ENCODE data around the gene SLC4A5.

SLC4A5 gene, protein sequence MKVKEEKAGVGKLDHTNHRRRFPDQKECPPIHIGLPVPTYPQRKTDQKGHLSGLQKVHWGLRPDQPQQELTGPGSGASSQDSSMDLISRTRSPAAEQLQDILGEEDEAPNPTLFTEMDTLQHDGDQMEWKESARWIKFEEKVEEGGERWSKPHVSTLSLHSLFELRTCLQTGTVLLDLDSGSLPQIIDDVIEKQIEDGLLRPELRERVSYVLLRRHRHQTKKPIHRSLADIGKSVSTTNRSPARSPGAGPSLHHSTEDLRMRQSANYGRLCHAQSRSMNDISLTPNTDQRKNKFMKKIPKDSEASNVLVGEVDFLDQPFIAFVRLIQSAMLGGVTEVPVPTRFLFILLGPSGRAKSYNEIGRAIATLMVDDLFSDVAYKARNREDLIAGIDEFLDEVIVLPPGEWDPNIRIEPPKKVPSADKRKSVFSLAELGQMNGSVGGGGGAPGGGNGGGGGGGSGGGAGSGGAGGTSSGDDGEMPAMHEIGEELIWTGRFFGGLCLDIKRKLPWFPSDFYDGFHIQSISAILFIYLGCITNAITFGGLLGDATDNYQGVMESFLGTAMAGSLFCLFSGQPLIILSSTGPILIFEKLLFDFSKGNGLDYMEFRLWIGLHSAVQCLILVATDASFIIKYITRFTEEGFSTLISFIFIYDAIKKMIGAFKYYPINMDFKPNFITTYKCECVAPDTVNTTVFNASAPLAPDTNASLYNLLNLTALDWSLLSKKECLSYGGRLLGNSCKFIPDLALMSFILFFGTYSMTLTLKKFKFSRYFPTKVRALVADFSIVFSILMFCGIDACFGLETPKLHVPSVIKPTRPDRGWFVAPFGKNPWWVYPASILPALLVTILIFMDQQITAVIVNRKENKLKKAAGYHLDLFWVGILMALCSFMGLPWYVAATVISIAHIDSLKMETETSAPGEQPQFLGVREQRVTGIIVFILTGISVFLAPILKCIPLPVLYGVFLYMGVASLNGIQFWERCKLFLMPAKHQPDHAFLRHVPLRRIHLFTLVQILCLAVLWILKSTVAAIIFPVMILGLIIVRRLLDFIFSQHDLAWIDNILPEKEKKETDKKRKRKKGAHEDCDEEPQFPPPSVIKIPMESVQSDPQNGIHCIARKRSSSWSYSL

DNA sequence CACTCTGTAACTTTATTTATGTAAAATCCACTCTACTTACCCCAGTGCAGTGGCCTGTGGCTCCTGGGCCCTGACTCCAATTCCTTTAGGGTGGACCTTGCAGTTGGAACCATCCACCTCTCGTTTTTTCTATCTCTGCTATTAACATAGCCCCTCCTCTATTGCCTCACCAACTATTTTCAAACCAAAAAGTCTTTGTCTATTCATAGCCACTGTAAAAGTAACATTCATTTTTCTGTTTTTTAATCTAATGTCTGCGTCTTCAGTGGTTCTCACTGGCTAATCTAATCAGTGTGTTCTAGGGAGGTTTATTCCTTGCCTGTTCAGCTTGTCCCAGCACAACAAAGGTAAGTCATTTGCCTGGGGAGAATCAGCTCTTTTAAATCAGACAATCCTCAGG is at the start of gene SLC4A5:
Gene SLC4A5 (minus strand): TSS at position 101 of the 400 bp plus-strand sequence. CDS start 28,393 bp downstream, outside the sequence.
- H3K27ac ChIP-seq = no peak within 1 kb of the TSS
- no peak for DNase-seq (ENCODE audit: low read depth, low spot score)

DNA sequence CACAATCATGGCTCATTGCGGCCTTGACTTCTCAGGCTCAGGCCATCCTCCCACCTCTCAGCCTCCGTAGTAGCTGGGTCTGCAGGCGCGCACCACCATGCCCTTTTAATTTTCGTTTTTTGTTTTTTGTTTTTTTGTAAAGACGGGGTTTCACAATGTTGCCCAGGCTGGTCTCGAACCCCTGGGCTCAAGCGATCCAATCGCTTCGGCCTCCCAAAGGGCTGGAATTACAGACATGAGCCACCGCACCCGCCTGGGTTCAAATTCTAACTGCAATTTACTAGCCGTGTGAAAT is 49.2 kb upstream of the SLC4A5 start:
- DNase-seq (ENCODE audit: low read depth, low spot score) = no peak
- no peak overlapping the region for H3K27ac ChIP-seq

DNA sequence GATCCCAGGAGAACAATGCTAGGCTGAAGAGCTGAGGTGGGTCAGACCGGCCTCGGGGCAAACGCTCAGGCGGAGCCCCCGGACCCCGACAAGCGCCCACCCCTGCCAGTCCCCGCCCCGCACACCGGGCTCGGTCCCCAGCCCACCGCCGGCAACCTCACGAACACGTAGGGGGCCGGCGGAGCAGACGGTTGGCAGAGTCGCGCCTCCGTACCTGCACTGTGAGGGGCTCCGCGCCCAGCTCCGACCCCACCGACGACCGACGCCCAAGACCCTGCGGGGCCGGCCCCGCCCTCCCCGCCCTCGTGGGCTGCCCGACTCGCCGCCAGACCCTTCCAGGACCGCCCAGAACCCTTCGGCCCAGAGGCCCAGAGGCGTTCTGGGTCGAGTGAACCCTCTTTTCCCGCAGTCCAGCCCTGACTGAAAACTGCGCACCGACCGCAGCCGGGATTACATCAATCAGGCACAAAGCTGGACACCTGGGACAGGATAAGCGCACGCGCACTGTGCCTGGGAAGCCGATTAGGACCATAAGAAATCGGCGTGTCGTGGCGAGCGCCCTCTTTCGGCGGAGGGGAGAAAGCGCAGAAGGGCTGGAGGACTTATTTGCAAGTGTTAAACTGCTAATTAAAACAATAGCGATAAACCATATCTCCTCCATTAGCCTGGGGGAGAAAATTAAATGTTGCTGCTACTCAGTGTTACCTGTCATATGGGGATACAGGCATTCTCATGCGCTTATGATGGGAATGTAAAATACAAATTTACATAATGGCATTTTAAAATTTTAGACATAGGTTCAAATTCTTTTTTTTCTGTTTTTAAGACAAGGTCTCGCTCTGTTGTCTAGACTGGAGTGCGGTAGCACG is 48.6 kb upstream of the SLC4A5 start:
- H3K27ac ChIP-seq = peak overlapping the region; percentile 64

DNA sequence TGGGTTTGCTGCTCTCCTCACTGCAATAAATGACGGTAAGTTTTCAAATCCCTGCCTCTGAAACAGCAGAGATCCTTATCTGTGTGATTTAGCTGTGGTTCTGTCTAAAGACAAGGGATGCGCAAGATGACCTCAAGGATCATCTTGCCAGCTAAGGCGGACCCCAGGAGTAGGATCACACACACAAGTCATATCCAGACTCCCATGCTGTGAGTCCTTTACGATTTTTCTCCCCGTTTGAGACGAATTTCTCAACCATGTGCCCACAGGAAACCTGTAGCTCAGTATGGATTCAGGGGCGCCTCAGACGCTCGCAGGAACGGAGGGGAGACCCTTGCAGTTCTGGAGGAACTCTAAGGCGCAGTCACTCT is 48.0 kb upstream of the SLC4A5 start:
- peak overlapping the region; percentile 64 for H3K27ac ChIP-seq
- no peak for DNase-seq (ENCODE audit: low read depth, low spot score)

More for the DNA sequence above, 48.6 kb upstream of the SLC4A5 start:
- no peak for DNase-seq (ENCODE audit: low read depth, low spot score)

DNA sequence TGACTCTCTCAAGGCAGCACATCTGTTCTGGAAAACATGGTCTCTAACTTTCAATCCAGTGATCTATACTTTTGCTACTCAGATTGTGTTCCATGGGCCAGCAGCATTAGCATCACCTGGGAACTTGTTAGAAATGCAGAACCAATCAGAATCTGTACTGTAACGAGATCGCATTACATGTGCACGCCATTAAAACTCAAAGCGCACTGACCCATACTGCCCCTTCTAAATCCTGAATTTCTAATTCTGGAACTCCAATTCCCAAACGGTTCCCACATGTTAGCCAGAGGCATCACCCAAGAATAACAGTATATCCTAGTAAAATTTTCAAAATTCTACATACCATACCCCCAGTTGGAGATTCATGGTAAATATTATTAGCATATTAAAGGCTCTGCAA is 47.4 kb upstream of the SLC4A5 start:
- no peak for DNase-seq (ENCODE audit: low read depth, low spot score)
- no peak overlapping the region for H3K27ac ChIP-seq

DNA sequence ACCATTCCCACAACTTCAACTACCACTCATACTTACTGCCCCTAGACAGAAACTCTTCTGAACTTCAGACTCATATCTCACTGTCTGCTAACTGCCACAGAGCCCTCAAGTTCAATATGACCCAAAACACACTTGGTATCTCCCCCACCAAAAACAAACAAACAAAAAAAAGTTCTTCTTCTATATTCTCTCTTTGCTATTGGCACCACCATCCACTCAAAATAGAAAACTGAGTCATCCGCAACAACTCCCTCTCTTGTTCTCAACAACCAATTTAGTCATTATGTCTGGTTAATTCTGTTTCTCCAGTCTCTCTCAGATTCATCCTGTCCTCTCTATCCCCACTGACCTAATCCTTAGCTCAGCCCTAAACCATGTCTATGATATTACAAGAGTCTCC is 44.1 kb upstream of the SLC4A5 start:
- DNase-seq (ENCODE audit: low read depth, low spot score) = no peak
- H3K27ac ChIP-seq = no peak overlapping the region

DNA sequence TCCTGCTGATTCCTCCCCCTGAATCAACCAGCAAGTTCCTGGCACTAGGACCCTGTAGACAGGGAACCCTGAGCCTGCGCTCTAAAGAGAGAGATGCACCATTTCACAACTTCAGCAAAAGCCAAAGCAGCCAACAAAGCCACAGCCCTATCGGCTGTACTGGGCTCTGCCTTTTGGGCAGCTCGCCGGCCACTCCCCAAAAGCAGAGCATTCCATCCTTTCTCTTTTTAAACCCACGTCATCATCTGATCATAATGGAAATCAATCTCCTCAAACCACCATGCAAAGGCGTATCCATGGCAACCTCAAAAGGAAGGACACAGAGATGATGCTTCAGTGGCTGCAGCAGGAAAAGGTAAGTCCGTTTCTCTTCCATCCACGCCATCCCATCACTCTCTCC is 42.2 kb upstream of the SLC4A5 start:
- no peak for DNase-seq (ENCODE audit: low read depth, low spot score)
- no peak overlapping the region for H3K27ac ChIP-seq

DNA sequence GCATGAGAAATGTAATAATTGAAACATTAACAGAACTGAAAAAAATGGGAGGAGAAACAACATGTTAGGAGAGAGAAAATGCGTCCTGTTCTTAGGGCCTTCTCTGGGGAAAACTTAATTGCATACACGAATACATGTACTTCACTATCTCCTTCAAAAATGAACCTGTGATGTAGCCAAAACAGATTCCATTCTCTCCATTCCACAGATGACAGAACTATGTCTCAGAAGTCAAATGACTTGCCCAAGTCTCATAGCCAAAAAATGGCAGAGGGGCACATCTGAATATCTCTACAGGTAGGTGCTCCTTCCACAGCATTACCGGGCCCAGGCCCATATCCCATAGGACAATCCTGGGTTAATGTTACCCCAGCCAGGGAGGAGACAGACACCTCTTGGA is 40.8 kb upstream of the SLC4A5 start:
- no peak for DNase-seq (ENCODE audit: low read depth, low spot score)
- peak overlapping the region; percentile 63 for H3K27ac ChIP-seq

DNA sequence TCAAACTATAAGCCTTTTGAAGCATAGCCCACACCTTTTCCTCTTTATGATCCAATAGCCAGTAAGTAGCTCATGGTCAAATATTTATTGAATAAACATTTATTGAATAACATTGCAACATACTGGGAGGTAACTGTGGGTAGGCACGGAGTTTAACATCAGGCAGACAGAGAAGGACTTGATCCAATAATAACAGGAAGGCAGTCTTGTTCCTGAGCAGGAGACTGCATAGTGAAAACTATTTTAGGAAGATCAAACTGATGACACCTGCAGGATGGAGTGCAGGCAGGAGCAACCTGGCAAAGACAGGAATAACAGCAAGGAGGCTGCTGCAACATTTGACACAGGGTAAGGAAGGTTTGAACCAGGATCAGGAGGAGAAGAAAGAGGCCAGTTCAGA is 40.0 kb upstream of the SLC4A5 start:
- H3K27ac ChIP-seq = peak overlapping the region; percentile 63
- no peak for DNase-seq (ENCODE audit: low read depth, low spot score)

DNA sequence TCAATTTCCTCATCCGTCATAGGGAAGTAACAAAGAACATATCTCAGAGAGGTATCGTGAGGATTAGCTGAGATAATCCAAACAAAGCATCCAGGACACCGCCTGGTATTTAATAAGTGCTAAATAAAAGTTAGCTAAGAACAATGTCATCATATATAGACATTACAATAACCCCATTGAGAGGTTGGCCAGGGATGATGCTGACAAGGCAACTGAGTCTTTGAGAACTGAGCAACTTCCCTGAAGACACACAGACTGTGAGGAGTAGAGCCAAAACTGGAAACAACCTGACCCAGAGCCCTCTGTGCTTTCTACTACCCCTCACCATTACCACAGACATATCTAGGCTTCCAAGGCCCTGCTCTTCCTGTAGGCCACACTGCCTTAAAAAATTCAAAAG is 38.5 kb upstream of the SLC4A5 start:
- DNase-seq (ENCODE audit: low read depth, low spot score) = no peak
- H3K27ac ChIP-seq = no peak overlapping the region

DNA sequence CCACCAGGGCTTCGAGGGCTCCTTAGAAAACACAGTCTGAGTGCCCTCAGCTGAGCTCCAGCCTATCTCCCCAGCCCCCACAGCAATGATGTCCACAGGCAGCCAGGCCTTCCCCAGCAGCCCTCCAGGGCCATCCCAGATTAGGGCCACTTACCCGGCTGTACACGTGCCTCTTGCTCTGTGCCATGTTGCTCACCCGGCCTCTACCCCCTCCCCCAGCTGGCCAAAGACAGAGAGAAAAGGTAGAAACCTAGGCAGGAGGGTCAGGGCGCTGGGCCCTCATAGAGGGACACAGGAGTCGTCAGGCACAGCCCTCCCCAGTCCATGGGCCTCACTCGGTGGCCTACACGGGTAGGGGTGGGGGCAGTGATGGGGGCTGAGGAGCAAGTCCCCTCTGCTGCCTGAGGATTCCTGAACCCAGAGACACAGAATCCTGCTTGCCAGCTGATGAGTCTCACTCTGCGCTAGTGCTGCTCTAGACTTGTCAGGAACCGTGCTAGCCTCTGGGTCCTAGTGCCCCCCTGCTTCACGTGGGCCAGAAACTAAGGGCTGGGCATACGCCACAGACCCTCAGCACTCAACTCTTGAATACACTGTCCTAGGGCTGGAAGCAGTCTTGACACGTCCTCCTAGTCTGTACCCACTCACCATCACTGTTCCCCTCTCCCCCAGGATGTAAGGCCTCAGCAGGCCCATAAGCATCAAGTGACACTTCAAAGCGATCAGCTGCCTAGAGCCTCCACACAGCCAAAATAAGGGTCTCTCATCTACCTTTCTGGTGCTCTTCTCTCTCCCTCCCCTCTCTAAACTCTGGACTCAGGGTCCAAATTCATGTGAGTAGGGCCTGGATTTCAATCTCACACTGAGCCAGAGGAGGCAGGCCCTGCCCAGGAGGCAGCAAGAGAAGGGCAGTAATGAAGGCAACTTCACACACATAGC is 36.9 kb upstream of the SLC4A5 start, which contains the start of gene DCTN1:
Gene DCTN1 (minus strand): TSS at position 461 of the 939 bp plus-strand sequence. CDS start 274 bp downstream, at position 187.
- no peak within 1 kb of the TSS for H3K27ac ChIP-seq
- no peak for DNase-seq (ENCODE audit: low read depth, low spot score)

DNA sequence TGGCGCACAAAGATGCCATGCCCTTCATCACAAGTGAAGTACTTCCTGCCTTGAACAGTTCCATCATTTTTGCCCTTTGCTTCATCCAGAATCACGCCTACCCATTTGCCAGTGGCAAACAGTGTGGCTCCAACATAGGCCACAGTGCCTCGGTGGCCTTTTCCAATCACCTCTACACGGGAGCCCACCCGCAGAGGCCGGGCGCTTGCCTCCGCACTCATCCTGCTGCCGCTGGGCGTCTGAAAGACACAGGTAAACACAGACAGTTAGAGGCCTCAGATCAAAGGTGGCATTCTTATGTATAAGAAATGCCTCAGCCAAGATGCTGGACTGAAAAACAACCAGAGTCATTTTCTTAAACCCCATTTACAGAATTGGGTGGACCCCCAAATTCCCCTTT is 34.8 kb upstream of the SLC4A5 start:
- H3K27ac ChIP-seq = no peak overlapping the region
- DNase-seq (ENCODE audit: low read depth, low spot score) = no peak

DNA sequence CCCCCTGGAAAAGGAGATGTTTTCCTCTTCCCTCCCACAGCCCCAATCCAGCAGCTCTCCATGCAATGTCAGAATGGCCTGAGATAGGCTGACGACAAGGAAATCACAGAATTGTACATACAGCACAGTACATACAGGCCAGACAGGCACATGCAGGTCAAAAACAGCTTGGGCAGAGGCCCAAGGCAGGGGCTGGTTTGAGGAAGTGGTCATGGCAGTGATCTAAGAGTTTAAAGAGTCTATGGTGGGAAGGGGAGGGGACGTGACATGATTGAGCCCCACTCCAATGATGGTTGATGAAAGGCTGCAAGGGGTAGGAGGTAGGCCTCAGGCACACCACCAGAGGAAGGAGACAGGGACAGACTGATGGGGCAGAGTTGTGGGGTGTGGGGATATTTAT is 32.6 kb upstream of the SLC4A5 start:
- no peak overlapping the region for H3K27ac ChIP-seq
- DNase-seq (ENCODE audit: low read depth, low spot score) = no peak

DNA sequence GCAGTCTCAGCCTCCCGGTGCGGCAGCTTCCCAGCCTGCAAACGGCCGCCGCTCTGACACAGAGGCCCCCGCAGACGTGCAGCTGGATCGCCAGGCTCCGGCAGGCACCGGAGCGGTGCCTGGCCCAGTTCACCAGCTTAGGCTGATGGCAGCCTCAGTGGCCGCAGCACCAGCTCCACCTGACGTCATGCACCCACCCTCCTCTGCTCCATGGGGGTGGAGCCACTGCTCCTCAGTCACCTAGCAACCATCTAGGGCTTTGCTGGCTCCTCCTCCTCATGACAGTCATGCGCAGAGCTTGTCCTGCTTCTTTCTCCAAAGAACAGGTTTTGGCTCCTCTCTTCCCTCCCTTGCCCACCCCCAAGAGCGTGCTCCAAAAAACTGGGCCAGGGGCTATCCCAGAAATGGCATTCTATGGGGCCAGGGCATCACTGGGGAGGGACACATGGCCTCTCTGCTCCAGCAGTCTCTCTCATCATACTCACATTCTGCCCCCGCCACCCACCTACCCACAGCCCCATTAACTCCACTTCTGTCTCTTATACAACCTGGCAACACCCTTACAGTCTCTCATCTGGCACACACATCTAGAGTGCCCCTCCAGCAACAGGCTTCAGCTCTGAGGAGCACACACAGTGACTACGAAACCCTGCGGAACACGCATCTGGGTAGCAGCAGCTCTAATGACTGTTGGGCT is 31.4 kb upstream of the SLC4A5 start:
- DNase-seq (ENCODE audit: low read depth, low spot score) = no peak
- no peak overlapping the region for H3K27ac ChIP-seq

DNA sequence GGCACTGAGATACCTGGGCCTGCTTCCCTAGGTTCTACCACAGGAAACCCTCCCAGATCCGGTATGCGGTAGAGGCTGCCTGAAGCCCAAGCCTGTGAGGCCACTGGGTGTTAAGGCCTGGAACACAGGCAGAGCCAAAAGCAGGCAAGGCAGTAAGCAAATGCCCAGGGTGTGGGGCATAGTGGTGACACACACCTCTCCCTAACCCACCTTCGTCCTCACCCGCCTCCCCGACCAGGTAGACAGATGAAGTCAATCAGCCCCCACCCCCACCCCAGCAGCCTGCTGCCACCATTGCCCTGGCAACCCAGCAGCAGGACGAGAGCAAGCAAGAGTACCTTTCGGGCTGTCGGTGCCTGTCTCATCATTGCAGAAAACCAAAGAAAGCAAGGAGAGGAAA is 30.8 kb upstream of the SLC4A5 start:
- no peak for DNase-seq (ENCODE audit: low read depth, low spot score)
- H3K27ac ChIP-seq = no peak overlapping the region

DNA sequence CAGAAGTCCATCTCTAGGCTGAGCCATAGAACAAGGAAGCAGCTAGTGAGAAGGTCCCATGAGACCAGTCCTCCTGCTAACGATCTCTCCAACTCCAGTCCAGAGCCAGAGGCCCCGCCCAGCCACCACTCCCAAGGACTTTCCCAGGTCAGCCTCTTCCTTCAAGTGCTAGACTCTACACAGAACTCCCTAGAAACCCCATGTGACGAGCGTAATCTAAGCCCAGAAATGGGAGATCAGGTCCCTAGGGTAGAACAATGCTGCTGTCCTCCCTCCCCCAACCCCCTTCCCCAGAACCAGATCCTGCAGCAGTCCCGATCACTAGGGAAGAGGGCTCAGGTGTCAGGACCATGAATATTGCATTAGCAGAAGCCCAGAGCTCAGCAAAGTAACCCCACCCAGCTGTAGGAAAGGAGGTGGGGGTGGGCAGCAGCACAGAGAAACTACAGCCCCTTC is 30.0 kb upstream of the SLC4A5 start:
- no peak overlapping the region for H3K27ac ChIP-seq
- DNase-seq (ENCODE audit: low read depth, low spot score) = no peak

DNA sequence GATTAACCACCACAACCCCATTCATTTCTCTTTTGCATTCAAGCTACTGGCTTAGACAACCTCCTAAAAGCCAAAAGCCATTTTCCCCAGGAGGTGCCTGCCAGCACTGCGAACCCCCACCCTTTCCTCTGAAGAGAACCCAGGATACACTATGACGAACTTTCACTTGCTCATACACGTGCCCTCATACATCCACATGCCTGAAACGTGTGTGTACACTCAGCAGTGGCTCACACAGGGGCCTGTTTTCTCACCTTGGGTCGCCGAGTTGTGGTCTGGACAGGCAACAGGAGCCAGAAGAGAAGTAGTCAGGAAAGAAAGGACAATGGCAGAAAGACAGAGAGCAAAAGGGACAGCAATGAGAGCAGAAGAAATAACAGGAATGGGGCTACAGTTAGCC is 29.5 kb upstream of the SLC4A5 start:
- no peak for DNase-seq (ENCODE audit: low read depth, low spot score)
- no peak overlapping the region for H3K27ac ChIP-seq

DNA sequence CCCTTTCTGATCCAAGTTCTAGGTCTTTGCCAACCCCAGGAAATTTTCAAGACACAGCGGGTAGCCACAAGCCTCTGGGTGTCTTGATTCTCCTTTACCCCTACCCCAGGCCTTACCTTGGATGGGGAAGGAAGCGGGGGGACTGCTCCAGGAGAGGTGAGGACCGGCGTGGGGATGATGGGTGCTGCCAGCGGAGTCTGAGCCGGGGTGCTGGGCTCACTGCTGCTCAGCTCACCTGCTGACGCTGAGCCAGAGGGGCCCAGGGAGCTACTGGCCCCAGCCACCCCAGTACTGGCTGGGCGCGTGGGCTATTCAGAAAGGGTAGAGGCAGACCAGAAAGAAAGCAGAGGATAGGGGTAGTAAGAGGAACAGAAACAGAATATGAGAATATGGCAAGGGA is 28.2 kb upstream of the SLC4A5 start:
- no peak for DNase-seq (ENCODE audit: low read depth, low spot score)
- H3K27ac ChIP-seq = no peak overlapping the region

Measured in epithelial cell of prostate (primary cell).